IMR-90 (cell line): Measurements from ENCODE around the gene ANKRD44. TPM values are rescaled to one million over a fixed set of nuclear protein-coding genes. Genes with fewer than 3 reads are reported as not detected.
A peak's percentile ranks its signal among the peaks of the same experiment; 100 is the strongest.

Experiments
- ATAC-seq: fragments of 200-7000 bp; cut with Tn5 transposase; 2 replicates; pipeline ENCODE4 v1.9.1; 2020; ENCODE audit warnings: low read depth, mild to moderate bottlenecking, moderate library complexity
- BruUV-seq: library from RNA; stranded (reverse); fragments of 400-500 nt; replicated peaks from 2 replicates; lab custom pipeline; 2021; lab: Mats Ljungman, UMichigan
- CTCF ChIA-PET: fragments of 300-600 bp; formaldehyde crosslinking; extraction: SDS; loops from one replicate; lab custom pipeline; 2021; ENCODE audit warnings: antibody characterized with exemption; lab: Yijun Ruan, JAX
- POLR2A ChIA-PET: fragments of 300-600 bp; sonication (Branson Sonifier 250); formaldehyde crosslinking; loops from one replicate; lab custom pipeline; 2022; ENCODE audit warnings: antibody characterized with exemption; ENCODE audit not compliant: unreplicated experiment; lab: Charles Lee
- DNase-seq: peaks from one replicate; pipeline ENCODE4 v3.0.0; 2013
- H2AFZ ChIP-seq: replicated peaks from 2 replicates; pipeline ENCODE3; 2013; ENCODE audit warnings: low read length, mild to moderate bottlenecking; ENCODE audit not compliant: poor library complexity
- H2AK5ac ChIP-seq: 2 replicates; pipeline ENCODE4 v1.6.1; 2013; ENCODE audit warnings: low read depth, low read length, inconsistent platforms
- H2AK9ac ChIP-seq: replicated peaks from 2 replicates; pipeline ENCODE3; 2013; ENCODE audit warnings: mild to moderate bottlenecking, low read depth, low read length, moderate library complexity; ENCODE audit not compliant: poor library complexity
- H2BK120ac ChIP-seq: 2 replicates; pipeline ENCODE4 v1.6.1; 2013; ENCODE audit warnings: low read depth, low read length, inconsistent platforms
- H2BK15ac ChIP-seq: 3 replicates; pipeline ENCODE4 v1.6.1; 2013; ENCODE audit warnings: low read depth, low read length, inconsistent platforms
- H2BK20ac ChIP-seq: 2 replicates; pipeline ENCODE4 v1.6.1; 2013; ENCODE audit warnings: low read depth, mild to moderate bottlenecking, inconsistent platforms, low read length, moderate library complexity
- H2BK5ac ChIP-seq: 2 replicates; pipeline ENCODE4 v1.6.1; 2013; ENCODE audit warnings: mild to moderate bottlenecking, low read depth, low read length, inconsistent platforms; ENCODE audit not compliant: poor library complexity, severe bottlenecking
- H3K14ac ChIP-seq: replicated peaks from 2 replicates; pipeline ENCODE4 v1.6.1; 2013; ENCODE audit warnings: low read depth, low read length, inconsistent platforms
- H3K18ac ChIP-seq: 2 replicates; pipeline ENCODE4 v1.6.1; 2013; ENCODE audit warnings: low read depth, low read length, control low read depth
- H3K23ac ChIP-seq: 2 replicates; pipeline ENCODE4 v1.6.1; 2013; ENCODE audit warnings: low read depth, low read length, inconsistent platforms
- H3K27ac ChIP-seq: 2 replicates; pipeline ENCODE4 v1.5.1; 2013; ENCODE audit warnings: mild to moderate bottlenecking, control low read depth, low read length; ENCODE audit not compliant: insufficient read depth
- H3K27me3 ChIP-seq: 2 replicates; pipeline ENCODE4 v1.6.1; 2013; ENCODE audit warnings: low read length; ENCODE audit not compliant: control insufficient read depth, insufficient read depth
- H3K36me3 ChIP-seq: 2 replicates; pipeline ENCODE4 v1.6.1; 2013; ENCODE audit warnings: low read length, mixed read lengths; ENCODE audit not compliant: control insufficient read depth, insufficient read depth
- H3K4ac ChIP-seq: 2 replicates; pipeline ENCODE4 v1.6.1; 2013; ENCODE audit warnings: low read depth, low read length, inconsistent platforms
- H3K4me1 ChIP-seq: 2 replicates; pipeline ENCODE4 v1.6.1; 2013; ENCODE audit warnings: low read length, mixed read lengths; ENCODE audit not compliant: control insufficient read depth, insufficient read depth
- H3K4me2 ChIP-seq: 2 replicates; pipeline ENCODE4 v1.6.1; 2013; ENCODE audit warnings: low read depth, mild to moderate bottlenecking, control low read depth, low read length, moderate library complexity
- H3K4me3 ChIP-seq: 2 replicates; pipeline ENCODE4 v1.5.1; 2013; ENCODE audit warnings: low read depth, mild to moderate bottlenecking, control low read depth, low read length, moderate library complexity; ENCODE audit not compliant: insufficient read depth
- H3K56ac ChIP-seq: 2 replicates; pipeline ENCODE4 v1.6.1; 2013; ENCODE audit warnings: low read length, inconsistent platforms; ENCODE audit not compliant: insufficient read depth; ENCODE audit errors: extremely low read depth
- H3K79me1 ChIP-seq, 2 experiments: 2 replicates each; pipeline ENCODE4 v1.6.1; 2013; ENCODE audit warnings: low read length in 2 of 2, inconsistent platforms in 1 of 2, low read depth in 1 of 2
- H3K9ac ChIP-seq: 2 replicates; pipeline ENCODE4 v1.6.1; 2013; ENCODE audit warnings: low read depth, low read length, control low read depth
- H3K9me1 ChIP-seq: 2 replicates; pipeline ENCODE4 v1.6.1; 2013; ENCODE audit warnings: low read length, inconsistent platforms; ENCODE audit not compliant: insufficient read depth
- H3K9me3 ChIP-seq: 2 replicates; pipeline ENCODE4 v1.6.1; 2013; ENCODE audit warnings: low read length; ENCODE audit not compliant: control insufficient read depth, insufficient read depth
- H4K20me1 ChIP-seq: 2 replicates; pipeline ENCODE4 v1.6.1; 2013; ENCODE audit warnings: low read length, inconsistent platforms; ENCODE audit not compliant: insufficient read depth
- H4K5ac ChIP-seq: 2 replicates; pipeline ENCODE4 v1.6.1; 2013; ENCODE audit warnings: mild to moderate bottlenecking, low read depth, low read length, control low read depth
- H4K8ac ChIP-seq, 2 experiments: 2 replicates each; pipeline ENCODE4 v1.6.1; 2013; ENCODE audit warnings: low read depth in 2 of 2, low read length in 2 of 2, control low read depth in 1 of 2, inconsistent platforms in 1 of 2
- H4K91ac ChIP-seq: 2 replicates; pipeline ENCODE4 v1.6.1; 2013; ENCODE audit warnings: low read depth, low read length, inconsistent platforms; ENCODE audit not compliant: insufficient read depth
- CEBPB ChIP-seq: IDR thresholded peaks from 2 replicates; pipeline ENCODE4 v1.6.1; 2012; ENCODE audit warnings: low read depth, low read length, improper control_type of control experiment
- FOS ChIP-seq: fragments of 150-350 bp; IDR thresholded peaks from 2 replicates; pipeline ENCODE4 v1.6.1; 2016; ENCODE audit warnings: low read depth, low read length
- MAZ ChIP-seq: IDR thresholded peaks from 2 replicates; pipeline ENCODE4 v1.6.1; 2012; ENCODE audit warnings: low read depth, mild to moderate bottlenecking, low read length, improper control_type of control experiment, moderate library complexity, borderline replicate concordance
- RAD21 ChIP-seq: IDR thresholded peaks from 2 replicates; pipeline ENCODE4 v1.6.1; 2012; ENCODE audit warnings: low read length, improper control_type of control experiment
- RFX5 ChIP-seq: IDR thresholded peaks from 2 replicates; pipeline ENCODE4 v1.8.0; 2012; ENCODE audit warnings: low read depth, mild to moderate bottlenecking, low read length, moderate library complexity
- SMC3 ChIP-seq: fragments of 150-350 bp; IDR thresholded peaks from 2 replicates; pipeline ENCODE4 v1.6.1; 2016; ENCODE audit warnings: low read depth, mild to moderate bottlenecking, antibody characterized with exemption, low read length, moderate library complexity
- dilution Hi-C: fragments of 300-500 bp; cut with HindIII; formaldehyde crosslinking; loops from one replicate; pipeline ENCODE4 v1.14.3; 2018; ENCODE audit warnings: low sequenced_read_pairs; ENCODE audit not compliant: unreplicated experiment
- in situ Hi-C: fragments of 300-500 bp; cut with MboI; formaldehyde crosslinking; loops from 3 replicates; pipeline ENCODE4 v1.14.3; 2019; ENCODE audit warnings: low sequenced_read_pairs, inconsistent platforms, mixed read lengths
- intact Hi-C: fragments of 100-400 bp; cut with micrococcal nuclease; formaldehyde crosslinking; loops from 2 replicates; pipeline ENCODE4 v1.10.0; 2022
- polyA plus RNA-seq, 3 experiments: library from polyadenylated mRNA; depleted of rRNA; stranded (reverse); fragments of >200 nt; gene quantifications; 2 replicates each; pipeline ENCODE4 v1.2.3, GENCODE V29; 2012; ENCODE audit warnings: low replicate concordance in 1 of 3
- total RNA-seq: library from RNA; depleted of rRNA; stranded (reverse); fragments of >200 nt; gene quantifications from 2 replicates; pipeline ENCODE4 v1.2.3, GENCODE V29; 2012
- TF ChIP-seq, protein P1 (sequence below): conservative IDR thresholded peaks from 2 replicates; pipeline ENCODE4 v1.5.1; 2012; ENCODE audit warnings: mild to moderate bottlenecking, low read depth, low read length, improper control_type of control experiment

Gene ANKRD44
- total and polyA plus RNA-seq, 2 of the 4 experiments (the other 2 are of a cell fraction): 5.2 to 15.6 TPM

GRCh38 chr2:197183355-197183754 is 127.2 kb downstream of the ANKRD44 start:
- Histone ChIP-seq H4K5ac (no peak overlapping the region), H3K4me1 (peaks cover 7% of the 10 kb centered on the region), H2AFZ (no peak overlapping the region), H3K27me3 (no peaks in the 10 kb centered on the region), H4K91ac (no peak overlapping the region), H3K4me3 (no peak overlapping the region), H3K18ac (no peak overlapping the region), H3K14ac (no peak overlapping the region), H2BK15ac (no peak overlapping the region), H3K36me3 (no peaks in the 10 kb centered on the region), H3K56ac (no peak overlapping the region), H2BK20ac (no peak overlapping the region), H4K8ac (no peak overlapping the region), H3K4ac (no peak overlapping the region), H3K9me1 (peaks cover 9% of the 10 kb centered on the region), H4K20me1 (no peaks in the 10 kb centered on the region; the same call in 1 of the 2 replicates), H2AK5ac (no peak overlapping the region), H2BK120ac (no peak overlapping the region), H3K9ac (no peak overlapping the region), H3K27ac (no peak overlapping the region), H3K79me1 (no peaks in the 10 kb centered on the region), H2AK9ac (no peak overlapping the region), H2BK5ac (no peak overlapping the region), H3K9me3 (no peaks in the 10 kb centered on the region), H3K4me2 (no peak overlapping the region), H3K23ac (no peak overlapping the region)
- POLR2A ChIA-PET: no interaction called here
- dilution Hi-C loops: no loop called here
- in situ Hi-C loops: no loop called here
- no TSS peak for BruUV-seq
- DNase-seq (peak; percentile 49), ATAC-seq (no peak; the same call in 1 of the 2 replicates)
- no peak for TF ChIP-seq CEBPB
- TF ChIP-seq RAD21: no peak
- TF ChIP-seq RFX5: no peak
- TF ChIP-seq FOS: peak; percentile 15; the same call in 1 of the 2 replicates
- TF ChIP-seq, protein P1, sequence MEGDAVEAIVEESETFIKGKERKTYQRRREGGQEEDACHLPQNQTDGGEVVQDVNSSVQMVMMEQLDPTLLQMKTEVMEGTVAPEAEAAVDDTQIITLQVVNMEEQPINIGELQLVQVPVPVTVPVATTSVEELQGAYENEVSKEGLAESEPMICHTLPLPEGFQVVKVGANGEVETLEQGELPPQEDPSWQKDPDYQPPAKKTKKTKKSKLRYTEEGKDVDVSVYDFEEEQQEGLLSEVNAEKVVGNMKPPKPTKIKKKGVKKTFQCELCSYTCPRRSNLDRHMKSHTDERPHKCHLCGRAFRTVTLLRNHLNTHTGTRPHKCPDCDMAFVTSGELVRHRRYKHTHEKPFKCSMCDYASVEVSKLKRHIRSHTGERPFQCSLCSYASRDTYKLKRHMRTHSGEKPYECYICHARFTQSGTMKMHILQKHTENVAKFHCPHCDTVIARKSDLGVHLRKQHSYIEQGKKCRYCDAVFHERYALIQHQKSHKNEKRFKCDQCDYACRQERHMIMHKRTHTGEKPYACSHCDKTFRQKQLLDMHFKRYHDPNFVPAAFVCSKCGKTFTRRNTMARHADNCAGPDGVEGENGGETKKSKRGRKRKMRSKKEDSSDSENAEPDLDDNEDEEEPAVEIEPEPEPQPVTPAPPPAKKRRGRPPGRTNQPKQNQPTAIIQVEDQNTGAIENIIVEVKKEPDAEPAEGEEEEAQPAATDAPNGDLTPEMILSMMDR: no peak
- TF ChIP-seq SMC3: no peak
- TF ChIP-seq MAZ: no peak
- intact Hi-C loops: no loop called here
- CTCF ChIA-PET: no interaction called here
